ENCODE results near the gene PI16. TPM values are rescaled to one million over a fixed set of nuclear protein-coding genes. Genes with fewer than 3 reads are reported as not detected.

Gene PI16
- total RNA-seq, 1 donor from 2014 or later, result 25.9 TPM

DNA sequence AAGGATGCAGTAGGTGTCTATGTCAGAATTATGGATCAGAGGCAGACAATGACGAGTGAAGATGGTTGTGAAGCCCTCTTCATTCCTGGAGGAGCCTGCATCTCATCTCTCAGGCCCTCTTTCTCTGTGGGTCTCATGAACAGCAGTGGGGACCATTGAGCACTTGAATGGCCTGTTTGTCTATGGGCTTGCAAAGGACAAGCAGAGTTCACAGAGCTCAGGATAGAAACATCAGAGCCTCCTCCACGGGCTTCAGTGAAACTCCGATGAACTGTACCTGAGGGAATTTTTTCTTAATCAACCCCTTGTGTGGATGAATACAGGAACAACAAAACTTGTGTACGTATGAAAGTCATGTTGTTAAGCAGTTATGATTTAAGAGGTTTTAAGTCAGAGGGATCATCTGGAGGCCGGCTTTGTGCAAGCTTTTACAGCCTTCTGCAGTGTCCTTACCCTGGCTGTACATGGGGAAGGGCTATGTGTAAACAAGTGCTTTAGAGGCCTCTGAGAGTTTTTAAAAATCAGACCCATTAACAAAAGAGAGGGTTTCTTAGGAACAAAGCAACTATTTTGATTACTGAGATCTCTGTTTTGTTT is 29.7 kb upstream of the PI16 start:
- TF ChIP-seq CTCF (IDR thresholded peaks at IDR 0.05; ENCODE audit: borderline replicate concordance), result no peak
- H3K4me1 ChIP-seq, result peaks cover 39% of the 10 kb centered on the region
- H3K27me3 ChIP-seq (ENCODE audit: low read depth), result no peaks in the 10 kb centered on the region
- DNase-seq, result no peak
- intact Hi-C loops (cut with micrococcal nuclease), result no loop called here
- peaks cover 58% of the 10 kb centered on the region for H3K36me3 ChIP-seq
- no peaks in the 10 kb centered on the region for H3K9me3 ChIP-seq (replicated peaks)
- no peak overlapping the region for H3K27ac ChIP-seq (replicated peaks)
- H3K4me3 ChIP-seq, result no peak overlapping the region

- no peak for DNase-seq
- H3K9me3 ChIP-seq (replicated peaks), result no peaks in the 10 kb centered on the region
- H3K4me1 ChIP-seq, result peaks cover 37% of the 10 kb centered on the region
- H3K4me3 ChIP-seq, result no peak overlapping the region
- no peak for TF ChIP-seq CTCF (IDR thresholded peaks at IDR 0.05; ENCODE audit: borderline replicate concordance)
- H3K36me3 ChIP-seq, result peaks cover 49% of the 10 kb centered on the region
- H3K27ac ChIP-seq (replicated peaks), result peak overlapping the region; percentile 71
- intact Hi-C loops (cut with micrococcal nuclease), result no loop called here
- no peaks in the 10 kb centered on the region for H3K27me3 ChIP-seq (ENCODE audit: low read depth)
Observed at GRCh38 chr6:36925809-36926208, 28.7 kb upstream of the PI16 start.

DNA sequence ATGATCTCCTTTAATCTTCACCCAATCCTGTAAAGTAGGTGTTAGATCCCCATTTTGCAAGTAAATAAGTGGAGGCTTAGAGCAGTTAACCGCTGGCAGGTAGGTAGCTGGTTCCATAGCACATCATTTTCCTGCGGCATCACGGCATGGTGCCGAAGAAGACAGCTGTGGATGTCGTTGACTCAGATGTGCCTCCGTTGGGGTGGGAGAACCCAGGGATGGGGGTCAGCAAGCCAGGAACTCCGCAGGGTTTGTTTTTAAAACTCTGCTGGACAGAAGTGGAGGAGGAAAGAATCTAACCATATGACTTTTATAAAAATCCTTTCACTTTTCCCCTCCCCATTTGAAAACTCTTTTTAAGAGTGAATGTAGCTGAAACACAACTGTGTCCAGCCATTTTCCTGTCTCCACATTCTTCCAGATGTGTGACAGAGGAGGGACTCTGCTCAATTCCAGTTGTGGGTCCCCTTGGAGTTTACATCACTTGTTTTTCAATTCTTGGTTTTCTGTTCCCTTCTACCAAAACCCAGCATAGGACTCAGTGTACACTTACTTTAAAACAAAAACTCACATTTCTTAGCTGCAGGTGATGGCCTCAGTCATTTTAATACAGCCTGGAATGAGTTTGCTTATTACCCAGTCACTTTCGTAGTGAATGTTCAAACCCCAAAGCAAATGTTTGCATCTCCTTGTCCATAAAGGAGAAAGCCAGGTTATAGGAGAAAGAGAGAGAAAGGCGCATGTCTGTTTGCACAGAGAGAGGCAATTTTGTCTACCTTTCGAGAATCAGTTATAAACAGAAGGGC is 27.6 kb upstream of the PI16 start:
- H3K9me3 ChIP-seq (replicated peaks), result no peaks in the 10 kb centered on the region
- intact Hi-C loops (cut with micrococcal nuclease), result no loop called here
- H3K27me3 ChIP-seq (ENCODE audit: low read depth), result no peaks in the 10 kb centered on the region
- no peak overlapping the region for H3K4me3 ChIP-seq
- peak overlapping the region; percentile 71 for H3K27ac ChIP-seq (replicated peaks)
- peaks cover 37% of the 10 kb centered on the region for H3K4me1 ChIP-seq
- H3K36me3 ChIP-seq, result peaks cover 38% of the 10 kb centered on the region
- DNase-seq, result no peak
- no peak for TF ChIP-seq CTCF (IDR thresholded peaks at IDR 0.05; ENCODE audit: borderline replicate concordance)

- H3K27ac ChIP-seq (replicated peaks), result peak overlapping the region; percentile 71
- no peaks in the 10 kb centered on the region for H3K27me3 ChIP-seq (ENCODE audit: low read depth)
- peaks cover 37% of the 10 kb centered on the region for H3K4me1 ChIP-seq
- peak; percentile 50 for DNase-seq
- peaks cover 29% of the 10 kb centered on the region for H3K36me3 ChIP-seq
- intact Hi-C loops (cut with micrococcal nuclease), result no loop called here
- TF ChIP-seq CTCF (IDR thresholded peaks at IDR 0.05; ENCODE audit: borderline replicate concordance), result no peak
- H3K9me3 ChIP-seq (replicated peaks), result no peaks in the 10 kb centered on the region
- no peak overlapping the region for H3K4me3 ChIP-seq
Observed at GRCh38 chr6:36927691-36928546, 26.6 kb upstream of the PI16 start.

GRCh38 chr6:36928547-36928918 is 26.0 kb upstream of the PI16 start:
- no peaks in the 10 kb centered on the region for H3K9me3 ChIP-seq (replicated peaks)
- DNase-seq, result no peak
- peaks cover 37% of the 10 kb centered on the region for H3K4me1 ChIP-seq
- peaks cover 23% of the 10 kb centered on the region for H3K36me3 ChIP-seq
- no peak overlapping the region for H3K4me3 ChIP-seq
- peak overlapping the region; percentile 71 for H3K27ac ChIP-seq (replicated peaks)
- intact Hi-C loops (cut with micrococcal nuclease), result no loop called here
- no peaks in the 10 kb centered on the region for H3K27me3 ChIP-seq (ENCODE audit: low read depth)
- no peak for TF ChIP-seq CTCF (IDR thresholded peaks at IDR 0.05; ENCODE audit: borderline replicate concordance)
